Endometrium (tissue), 2 donors: Measurements from ENCODE around the gene MACIR.

Experiments used
- FAIRE-seq: peaks from 2 replicates; lab custom pipeline; 2012; peaks lifted over from hg19 to GRCh38; lab: Jason Lieb, UNC
- donor health status: control.
- donor health status: control.

Gene MACIR

DNA sequence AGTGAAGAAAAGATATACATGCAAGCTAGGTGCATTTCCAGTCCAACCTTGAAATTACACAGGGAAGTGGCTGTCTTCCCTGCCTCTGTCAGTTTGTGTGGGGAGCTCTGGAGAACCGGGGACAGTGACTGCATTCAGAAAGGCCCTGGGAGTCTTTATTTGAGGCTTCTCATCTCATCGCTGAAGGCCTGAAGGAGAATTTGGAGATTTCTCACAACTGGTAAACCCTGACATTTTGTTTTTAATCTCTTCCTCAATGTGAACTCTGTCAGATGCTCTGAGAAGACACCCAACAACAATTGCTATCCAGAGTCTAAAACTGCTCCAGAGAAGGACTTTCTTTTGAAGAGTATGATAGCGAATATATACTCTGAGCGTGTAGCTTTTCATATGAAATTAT, 33.0 kb downstream of the MACIR start:
- no peak for FAIRE-seq

DNA sequence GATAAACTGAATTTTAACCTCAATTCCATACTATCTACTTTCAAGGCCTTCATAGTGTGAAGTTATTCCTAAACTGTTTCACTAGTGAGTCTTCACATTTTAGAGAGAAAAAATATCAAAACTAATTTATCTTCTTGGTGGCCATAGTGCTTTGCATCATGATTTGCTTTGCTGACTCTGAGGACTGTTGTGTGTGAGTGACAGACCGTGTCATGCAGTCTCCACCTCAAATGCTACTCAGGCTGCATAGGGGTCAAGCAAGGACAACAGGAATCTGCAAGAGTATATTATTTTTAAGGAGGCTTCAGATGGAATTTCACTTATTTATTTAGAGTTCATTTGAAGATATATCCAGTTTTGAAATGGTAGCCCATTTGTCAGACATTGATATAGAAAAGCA, 34.5 kb downstream of the MACIR start:
- FAIRE-seq = no peak

DNA sequence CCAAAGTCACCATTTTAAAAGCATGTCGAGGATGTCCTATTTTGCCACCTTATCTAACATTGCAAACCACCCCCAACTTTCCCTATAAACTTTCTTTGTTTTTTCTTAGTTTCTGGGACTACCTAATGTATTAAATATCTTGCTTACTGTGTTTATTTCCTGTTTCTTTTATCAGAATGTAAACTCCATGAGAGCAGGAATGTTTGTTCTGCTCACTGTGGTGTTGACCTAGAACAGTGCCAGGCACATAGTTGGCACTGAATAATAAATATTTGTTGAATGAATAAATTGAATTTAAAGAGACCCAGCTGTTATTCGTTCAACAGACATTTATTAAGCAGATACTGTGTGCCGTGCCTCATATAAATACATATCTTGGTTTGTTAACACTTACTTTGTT, 35.2 kb downstream of the MACIR start:
- FAIRE-seq = no peak

DNA sequence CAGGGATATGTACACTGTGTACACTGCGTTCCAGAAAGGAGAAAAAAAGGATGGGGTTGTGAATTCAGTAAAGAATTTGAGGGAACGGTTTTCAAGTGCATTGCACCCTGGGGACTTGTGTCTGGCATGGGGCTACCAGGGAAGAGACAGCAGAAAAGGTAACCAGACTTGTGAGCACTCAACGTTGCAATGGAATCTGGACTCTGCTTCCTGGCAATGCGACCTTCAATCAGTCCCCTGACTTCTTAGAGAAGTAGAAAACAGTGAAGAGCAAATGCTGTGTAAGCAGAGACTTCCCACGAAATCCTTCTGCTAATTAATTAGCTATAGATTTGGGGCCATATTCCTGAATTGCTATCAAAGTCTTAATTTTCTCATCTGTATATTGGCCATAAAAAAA, 36.3 kb downstream of the MACIR start:
- no peak for FAIRE-seq

DNA sequence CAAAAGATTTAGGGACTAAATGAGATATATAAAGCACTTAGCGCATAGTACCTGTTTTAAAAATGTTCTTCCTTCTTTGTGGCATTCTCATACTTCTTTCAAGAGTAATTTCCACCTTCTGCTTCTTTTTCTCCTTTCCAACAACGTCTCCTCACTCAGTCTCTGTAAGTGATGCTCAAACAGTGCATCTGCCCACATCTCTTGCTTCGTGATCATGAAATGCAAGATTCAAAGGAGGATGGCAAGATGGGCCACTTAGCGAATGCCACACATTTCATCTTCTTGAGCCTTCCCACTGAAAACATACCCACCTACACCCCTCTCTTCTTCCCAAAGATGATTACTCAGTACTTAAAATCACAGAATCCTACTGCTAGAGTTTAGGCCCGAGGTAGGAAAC, 36.9 kb downstream of the MACIR start:
- no peak for FAIRE-seq

DNA sequence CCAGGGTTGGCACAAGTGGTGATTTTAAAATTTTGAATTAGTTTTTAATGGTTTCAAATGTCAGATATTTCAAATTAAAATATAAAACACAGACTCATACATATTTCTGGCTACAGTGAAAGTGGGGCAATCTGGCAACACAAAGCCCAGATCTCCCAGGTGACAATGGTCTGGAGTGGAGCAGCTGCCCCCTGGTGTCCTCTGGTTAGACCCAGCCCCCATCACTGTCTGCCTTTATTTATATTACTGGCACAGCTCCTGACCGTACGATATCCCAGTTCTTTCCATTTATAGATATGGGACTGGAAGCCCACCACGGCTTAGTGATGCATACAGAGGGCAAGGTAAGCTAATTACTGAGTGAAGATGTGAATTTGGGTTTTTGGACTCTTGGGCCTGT, 37.3 kb downstream of the MACIR start:
- no peak for FAIRE-seq

DNA sequence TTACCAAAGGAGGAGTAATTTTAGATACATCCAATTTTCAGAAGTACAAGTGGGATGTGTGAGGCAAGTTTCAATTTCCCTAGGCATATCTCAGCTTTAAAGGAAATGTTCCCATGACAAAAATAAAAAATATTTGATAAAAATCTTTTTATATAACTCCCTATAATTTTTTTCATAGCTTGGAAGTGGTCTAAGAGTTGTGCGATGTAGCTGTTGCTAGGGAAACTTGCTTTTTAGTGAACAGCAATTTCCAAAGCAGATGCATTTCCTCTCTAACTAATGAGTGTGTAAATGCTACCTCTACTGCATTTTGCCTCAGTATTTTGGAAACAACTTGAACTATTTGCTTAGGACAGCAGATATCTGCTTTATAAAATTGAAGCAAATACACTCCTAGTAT, 39.6 kb downstream of the MACIR start:
- FAIRE-seq = no peak

DNA sequence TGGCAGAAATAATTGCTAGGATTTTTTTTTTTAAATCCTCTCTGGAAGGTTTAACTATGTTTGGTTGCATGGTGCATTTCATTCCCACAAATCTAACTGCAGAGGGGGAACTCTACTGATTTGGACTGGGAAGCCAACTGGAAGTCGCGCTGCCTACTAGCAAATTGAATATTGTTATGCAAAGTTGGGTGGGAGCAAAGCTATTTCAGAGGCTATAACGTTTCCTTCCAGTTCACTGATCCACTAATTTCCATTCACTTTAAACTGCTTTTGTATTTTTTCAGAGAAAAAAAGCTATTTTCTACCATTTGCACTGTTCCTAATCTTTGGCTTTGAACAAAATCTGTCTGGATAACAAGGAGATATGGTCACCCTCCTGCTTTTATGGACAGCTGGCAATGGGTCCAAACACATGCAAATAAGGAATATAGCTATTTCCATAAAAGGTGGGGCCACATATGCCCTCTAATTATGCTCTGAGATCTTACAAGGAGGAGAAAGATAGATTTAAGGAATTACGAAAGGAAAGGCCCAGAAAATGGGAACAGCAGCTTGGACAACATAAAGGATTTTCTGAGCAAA, 40.1 kb downstream of the MACIR start:
- FAIRE-seq = no peak

DNA sequence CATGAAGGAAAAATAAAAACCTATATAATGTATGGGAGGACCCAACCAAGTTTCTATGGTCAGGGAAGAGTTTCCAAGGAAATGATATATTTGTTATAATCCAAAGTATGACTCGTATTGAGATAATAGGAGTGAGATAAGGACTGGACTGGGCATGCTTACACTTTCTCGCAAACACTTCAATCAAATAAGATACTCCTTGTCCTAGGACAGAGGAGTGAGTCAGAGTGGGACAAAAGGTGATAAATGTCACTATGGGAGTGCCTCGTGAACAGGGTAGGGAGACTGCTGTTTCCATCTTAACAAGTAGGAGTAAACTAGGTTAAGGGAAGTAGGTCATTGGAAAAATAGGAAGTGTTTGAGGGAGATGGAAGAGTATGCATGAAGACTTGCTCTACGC, 47.2 kb downstream of the MACIR start:
- no peak for FAIRE-seq

DNA sequence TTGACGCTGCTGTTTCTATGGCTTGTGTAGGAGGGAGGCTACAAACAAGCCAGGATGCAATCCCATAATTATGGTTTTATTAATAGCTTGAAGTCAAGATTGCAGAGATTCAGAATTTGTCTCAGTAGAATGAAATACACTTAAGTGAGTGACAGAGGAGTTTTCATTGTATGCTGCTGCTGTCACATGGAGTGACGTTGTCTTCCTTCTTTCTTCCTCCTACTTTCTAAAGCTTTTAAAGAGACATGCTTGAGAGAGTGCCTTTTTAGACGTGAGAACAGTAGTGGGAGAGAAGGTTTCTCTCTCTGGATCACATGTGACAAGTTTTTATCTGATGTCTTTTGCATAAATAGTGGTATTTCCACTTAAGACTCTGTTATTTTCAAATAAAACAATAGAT, 48.9 kb downstream of the MACIR start:
- no peak for FAIRE-seq

DNA sequence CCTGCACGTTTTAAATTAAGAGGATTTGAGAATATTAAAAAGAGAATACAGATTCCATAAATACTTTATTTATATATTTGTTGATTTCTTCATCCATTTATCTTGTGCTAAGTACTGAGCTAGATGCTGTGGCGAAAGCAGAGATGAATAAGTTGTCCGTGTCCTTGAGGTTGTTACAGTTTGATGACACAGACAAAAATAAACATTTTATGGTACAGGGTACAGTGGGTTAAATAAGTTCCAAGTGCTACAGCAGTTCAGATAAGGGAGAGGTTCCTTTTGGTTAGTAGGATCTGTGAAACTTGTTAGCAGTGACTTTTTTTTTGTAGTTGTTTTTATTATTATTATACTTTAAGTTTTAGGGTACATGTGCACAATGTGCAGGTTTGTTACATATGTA, 50.2 kb downstream of the MACIR start:
- FAIRE-seq = no peak

DNA sequence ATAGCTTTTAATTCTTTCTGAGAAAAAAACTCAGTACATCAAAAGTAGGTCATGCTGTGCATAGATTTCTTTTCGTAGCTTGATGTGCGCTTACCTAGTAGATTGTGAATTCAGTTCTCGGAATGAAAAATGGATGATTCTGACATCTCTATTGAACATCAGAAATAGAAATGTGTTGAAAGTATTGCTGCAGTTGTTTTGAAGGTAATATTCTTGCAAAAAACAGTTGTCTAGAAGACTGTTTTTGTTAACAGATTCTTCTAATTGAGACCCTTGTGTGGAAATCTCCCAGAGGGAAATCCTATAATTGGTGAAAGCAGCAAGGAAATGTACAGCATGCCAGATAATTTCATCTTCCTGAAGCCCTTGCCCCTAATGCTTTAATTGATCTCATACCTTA, 54.5 kb downstream of the MACIR start:
- FAIRE-seq = no peak

DNA sequence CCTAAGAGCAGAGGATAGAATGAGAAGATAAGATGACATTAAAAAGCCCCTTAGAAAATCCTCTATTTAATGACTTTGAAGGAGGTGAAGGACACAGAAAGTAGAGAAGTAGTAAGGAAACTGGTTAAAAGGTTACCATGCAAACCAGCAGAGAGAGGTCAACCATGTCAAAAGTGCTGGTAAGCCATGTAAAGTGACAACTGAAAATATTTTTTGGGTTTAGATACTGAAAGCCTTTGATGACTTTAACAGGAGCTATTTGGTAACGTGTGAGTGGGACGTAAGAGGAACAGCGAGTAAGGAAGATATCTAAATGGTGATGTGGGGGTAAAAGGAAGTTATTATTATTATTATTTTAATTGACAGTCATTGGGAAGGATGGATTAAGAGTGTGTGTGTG, 56.9 kb downstream of the MACIR start:
- no peak for FAIRE-seq

DNA sequence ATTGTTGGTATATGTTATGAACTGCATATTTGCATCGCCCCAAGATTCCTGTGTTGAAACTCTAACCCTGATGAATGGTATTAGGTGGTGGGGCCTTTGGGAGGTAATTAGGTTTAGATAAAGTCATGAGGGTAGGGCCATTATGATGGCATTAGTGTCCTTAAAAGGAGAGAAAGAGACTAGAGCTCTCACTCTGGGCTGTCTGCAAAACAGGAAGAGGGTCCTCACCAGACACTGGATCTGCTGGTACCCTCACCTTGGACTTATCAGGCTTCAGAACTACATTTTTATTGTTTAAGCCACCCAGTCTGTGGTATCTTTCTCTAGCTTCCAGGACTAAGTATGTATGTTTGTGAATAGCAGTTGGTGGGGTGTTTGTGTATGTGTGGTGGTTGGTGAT, 68.9 kb downstream of the MACIR start:
- FAIRE-seq = no peak

DNA sequence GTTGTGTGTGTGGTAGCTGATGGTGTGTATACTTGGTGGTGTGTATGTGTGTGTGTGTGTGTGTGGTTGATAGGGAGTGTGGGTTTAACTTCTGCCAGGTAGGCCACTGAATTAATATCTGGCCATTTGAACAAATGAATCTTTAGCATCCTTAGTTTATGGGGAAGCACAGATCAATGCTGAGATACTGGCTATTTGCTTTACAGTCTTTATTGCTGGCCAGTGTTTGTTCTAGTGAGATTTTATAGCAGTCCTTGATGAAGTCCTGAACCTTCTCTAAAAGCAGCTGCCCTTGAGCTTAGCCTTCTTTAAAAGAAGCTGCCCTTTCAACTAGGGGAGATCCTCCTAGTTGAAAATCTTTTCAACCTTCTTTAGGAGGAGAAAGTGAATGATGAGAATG, 69.3 kb downstream of the MACIR start:
- FAIRE-seq = no peak
